Astrocyte of the hippocampus (primary cell): Measurements from ENCODE around the gene CNNM3.

Experiments
- DNase-seq: peaks from one replicate; pipeline ENCODE4 v3.0.0; 2011; ENCODE audit warnings: low read depth, low spot score

Gene CNNM3

DNA sequence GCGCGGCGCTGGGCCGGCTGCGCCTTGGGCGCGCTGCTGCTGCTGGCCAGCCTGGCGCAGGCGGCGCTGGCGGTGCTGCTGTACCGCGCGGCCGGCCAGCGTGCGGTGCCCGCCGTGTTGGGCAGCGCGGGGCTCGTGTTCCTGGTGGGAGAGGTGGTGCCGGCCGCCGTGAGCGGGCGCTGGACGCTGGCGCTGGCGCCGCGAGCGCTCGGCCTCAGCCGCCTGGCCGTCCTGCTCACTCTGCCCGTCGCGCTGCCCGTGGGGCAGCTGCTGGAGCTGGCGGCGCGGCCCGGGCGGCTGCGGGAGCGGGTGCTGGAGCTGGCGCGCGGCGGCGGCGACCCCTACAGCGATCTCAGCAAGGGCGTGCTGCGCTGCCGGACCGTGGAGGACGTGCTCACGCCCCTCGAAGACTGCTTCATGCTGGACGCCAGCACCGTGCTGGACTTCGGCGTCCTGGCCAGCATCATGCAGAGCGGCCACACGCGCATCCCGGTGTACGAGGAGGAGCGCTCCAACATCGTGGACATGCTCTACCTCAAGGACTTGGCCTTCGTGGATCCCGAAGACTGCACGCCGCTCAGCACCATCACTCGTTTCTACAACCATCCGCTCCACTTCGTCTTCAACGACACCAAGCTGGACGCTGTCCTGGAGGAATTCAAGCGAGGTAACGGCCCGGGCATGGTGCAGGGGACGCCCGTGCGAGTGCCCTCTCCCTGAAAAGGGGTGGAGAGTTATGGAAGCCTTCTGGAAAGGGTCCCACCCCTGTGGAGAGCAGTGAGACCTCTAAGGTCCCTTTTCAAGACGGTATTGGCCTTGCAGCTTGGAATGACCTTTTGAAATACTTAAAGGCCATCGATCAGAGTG is 1.0 kb downstream of the CNNM3 start:
- no peak for DNase-seq

DNA sequence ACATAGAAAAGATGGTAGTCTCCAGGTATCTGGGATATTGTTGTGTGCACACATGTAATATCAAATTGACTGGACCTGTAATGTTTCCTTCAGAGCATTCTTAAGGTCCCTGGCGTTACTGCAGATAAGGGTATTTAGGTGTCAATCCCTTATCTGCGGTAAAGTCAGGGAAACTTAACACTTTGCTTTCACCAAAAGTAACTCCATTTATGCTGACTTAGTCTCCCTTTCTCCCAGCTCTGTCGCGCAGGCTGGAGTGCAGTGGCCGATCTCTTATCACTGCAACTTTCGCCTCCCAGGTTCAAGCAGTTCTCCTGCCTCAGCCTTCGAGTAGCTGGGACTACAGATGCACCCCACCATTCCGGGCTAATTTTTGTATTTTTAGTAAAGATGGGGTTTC is 1.8 kb downstream of the CNNM3 start:
- no peak for DNase-seq

DNA sequence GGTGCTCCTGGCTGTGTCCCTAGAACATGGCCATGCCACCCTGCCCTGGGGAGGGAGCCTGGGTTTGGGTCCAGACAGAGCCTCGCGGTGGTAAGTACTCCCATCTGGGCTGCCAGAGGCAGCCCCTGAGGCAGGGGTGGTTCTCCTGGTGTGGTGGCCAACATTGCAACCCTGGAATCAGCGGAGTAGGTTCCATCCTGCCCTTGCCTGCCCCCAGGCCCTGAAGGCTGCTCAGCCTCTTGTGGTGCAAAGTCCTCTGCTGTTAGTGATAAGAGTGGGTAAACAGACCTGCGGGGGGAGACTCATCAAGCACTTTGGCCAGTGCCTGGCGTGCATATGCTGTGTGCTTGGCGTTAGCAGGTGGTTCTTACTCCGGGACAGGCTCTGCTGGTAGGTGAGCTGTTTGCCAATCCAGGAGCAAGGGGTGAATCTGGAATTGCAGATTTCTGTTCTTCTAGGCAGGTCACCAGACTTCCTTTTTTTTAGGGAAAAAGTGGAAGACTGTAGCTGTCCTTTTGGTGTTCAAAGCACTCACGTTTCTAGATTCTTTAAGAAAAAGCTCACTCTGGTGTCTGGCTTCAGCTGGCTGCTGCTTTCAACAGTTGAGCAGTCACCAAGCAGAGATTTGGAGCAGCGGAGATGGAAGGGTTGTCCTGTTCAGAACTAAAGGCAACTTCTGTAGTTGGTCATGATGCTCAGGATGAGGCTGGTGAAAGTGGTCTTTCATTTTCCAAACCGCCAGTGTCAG is 3.2 kb downstream of the CNNM3 start:
- DNase-seq, result no peak

DNA sequence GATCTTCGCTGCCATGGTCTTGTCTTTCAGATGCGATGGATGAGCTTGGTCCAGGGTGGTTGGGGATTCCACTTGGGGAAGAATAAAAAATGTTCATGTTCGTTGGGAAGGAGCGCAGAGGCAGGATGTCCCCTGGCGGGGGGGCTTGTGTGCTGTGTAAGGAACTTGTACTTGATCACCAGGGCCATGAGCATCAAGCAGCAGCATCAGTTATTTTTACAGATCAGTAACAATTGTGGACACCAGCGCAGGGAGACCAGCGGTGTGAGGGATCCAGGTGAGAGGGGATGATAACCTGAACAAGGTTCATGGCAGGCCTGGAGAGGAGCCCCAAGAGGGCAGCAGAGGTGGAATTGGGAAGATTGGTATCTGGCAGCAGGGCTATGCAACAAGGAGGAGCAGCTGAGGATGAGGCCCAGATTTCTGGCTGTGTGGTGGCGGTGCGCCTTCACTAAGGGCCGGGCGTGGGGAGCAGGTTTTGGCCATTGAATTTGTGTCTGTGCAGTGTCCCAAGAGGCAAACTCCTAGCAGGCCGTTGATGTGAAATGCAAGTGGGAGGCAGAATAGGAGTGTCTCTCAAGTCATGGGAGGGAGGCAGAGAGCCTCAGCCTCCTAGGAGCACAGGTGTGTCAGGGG is 3.9 kb downstream of the CNNM3 start:
- DNase-seq, result no peak

DNA sequence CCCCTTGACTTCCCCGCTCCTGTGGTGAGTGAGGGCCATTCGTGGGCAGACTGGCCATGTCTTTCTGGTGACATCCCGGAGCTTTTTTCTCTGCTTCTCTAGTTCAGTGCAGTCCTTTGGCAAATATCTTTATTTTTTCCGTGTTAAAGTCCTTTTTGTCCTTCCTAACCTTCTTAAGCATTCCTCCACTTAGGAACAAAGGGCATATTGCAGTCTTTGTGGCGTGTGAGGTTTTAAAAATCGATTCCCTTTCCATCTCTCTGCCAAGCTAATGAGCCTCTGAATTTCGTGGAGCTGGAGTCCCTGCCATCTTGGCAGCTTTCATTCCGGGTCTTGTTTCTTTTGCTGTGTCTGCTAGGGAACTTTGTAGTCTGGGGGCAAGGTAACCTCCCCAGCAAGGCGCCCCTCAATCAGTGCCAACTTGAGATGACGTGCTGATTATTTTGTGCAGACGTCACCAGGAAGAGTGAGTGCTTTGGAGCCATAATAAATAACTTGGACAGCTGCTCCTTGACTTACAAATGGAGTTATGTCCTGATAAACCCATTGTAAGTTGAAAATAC is 5.1 kb downstream of the CNNM3 start:
- DNase-seq, result peak; percentile 15

DNA sequence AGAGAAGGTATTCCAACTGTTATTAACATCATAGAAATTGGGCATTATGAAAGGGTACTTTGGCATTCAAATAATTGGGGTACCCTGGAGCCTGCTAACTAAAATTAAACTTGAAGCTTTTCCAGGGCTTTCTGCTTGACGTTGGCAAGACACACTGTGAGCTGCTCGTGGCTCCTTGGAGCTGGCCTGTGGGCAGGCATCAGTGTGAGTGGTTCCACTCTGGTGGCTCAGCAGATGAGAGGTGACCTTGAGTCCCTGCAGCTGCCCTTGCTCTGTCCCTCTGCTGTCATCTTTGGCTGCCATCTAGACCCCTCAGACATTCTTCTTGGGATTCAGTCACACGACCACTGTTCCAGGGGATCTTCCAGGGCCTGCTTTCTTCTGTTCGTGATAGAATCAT is 6.7 kb downstream of the CNNM3 start:
- no peak for DNase-seq

DNA sequence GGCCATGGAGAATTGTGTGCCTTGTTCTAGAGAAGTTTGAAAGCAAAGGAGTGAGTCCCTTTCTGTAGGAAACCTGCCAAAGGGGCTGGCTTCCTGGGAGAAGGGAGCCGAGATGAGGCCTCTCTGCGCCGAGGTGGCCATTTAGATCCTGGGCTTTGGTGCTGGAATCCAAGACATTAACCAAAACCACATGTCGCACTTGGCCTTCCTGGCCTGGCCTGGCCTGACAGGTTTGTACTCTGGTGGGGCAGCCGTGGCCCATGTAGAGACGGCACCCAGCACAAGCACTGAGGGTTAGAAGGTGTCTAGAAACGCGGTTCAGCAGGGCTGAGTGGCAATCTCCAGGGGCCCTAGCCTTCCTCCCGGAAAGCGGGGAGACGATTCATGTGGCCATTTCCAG is 7.1 kb downstream of the CNNM3 start:
- no peak for DNase-seq

DNA sequence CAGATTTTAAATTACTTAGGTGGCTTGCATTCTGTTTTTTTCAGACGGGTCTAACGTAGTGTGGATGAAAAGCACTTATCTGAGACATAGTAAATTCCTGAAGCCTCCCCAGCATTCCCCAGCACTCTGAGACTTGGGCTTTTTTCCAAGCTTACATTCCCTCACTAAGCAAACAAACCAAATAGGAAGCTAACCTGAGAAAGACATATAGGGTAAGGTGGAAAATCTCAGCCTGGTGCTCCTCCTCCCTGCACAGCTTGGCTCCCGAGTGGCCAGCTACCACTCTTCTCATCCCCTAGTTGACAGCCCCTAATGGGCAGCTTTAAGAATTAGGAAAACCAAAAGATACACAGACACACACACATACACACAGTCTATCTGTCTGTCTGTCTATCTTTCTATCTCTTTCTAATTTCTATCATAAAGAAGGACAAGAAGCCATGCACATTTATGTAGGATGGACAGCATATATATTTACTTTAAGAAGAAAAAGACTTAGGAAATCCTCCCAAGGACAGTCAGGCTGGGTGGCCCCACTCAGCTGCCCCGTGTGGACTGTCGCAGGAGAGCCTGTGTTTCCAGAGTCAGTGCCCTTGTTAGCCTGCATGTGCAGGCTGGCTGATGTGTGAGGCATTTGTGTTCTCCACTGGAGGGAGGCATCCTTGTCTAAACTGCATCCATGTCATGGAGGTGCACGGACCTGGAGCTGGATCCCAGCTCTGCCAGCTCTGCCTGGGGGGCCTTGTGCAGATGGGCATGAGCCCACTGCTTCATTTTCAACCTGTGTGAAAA is 8.2 kb downstream of the CNNM3 start:
- DNase-seq, result peak; percentile 86

DNA sequence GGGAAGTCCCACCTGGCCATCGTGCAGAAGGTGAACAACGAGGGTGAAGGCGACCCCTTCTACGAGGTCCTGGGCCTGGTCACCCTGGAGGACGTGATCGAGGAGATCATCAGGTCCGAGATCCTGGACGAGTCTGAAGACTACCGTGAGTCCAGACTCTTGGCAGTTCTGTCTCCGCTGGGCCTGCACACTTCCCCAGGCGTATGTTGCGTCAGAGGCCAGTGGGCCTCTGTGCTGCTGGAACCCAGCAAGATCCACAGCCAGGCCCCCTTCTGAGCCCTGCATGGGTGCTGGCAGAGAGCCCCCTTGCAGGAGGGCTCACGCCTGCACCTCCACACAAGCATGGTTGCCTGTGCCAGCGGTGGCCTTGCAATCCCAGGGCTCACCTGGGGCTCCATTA is 9.0 kb downstream of the CNNM3 start:
- DNase-seq, result no peak

DNA sequence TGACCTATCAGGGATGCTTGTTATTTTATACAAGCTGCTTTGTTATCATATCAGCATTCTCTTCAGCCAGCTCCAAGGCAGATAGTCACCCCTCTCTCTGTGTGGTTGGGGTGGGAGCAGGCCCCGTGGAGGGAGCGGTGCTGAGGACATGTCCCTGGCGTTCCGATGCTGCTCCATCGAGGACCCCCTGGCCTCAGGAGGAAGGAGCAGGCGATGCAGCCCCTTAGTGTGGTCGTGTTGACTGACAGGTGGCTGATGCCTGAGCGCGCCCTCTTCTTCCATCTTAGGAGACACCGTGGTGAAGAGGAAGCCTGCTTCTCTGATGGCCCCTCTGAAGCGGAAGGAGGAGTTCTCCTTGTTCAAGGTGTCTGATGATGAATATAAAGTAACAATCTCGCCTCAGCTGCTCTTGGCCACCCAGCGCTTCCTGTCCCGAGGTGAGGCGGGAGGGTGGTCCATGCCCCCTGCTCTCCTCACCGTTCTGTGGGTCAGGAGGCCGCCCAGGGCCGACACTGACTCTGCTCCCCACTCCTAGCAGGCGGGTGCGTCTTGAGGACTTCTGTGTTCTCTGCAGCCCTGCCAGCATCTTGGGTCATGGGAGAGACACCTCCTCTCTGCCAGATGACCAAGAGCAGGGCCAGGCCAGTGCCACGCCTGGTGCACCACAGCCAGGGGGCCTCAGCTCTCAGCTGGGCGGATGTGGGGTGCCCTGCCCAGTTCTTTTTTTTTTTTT is 10.6 kb downstream of the CNNM3 start:
- no peak for DNase-seq

DNA sequence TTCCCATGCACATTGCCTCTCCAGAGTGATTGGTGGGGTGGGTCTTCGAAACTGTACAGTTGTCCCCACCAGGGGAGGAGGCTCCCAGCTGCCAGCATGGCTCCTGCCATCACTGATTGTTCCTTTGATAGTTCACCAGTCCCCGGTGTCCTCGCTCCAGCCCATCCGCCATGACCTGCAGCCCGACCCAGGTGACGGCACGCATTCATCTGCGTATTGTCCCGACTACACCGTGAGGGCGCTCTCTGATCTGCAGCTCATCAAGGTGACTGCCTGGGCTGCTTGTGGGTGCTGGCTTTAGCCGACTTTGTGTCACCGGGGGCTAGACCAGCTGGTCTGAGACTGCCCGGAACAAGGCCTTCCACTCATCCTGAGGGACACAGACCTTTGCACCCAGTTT is 12.4 kb downstream of the CNNM3 start:
- DNase-seq, result no peak

DNA sequence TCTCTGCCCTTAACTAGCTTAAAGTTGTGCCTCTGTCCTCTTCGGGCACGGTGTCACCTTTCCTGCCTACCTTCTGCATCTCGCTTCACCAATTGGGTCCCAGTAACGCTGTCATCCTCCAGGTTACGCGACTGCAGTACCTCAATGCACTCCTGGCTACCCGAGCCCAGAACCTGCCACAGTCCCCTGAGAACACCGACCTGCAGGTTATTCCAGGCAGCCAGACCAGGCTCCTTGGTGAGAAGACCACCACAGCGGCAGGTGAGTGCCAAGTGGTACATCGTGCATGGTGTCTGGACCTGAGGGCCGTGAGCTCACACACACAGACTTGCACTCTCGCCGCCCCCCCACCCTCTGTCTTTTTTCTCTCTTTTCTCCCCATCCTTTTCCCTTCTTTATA is 12.8 kb downstream of the CNNM3 start:
- DNase-seq, result no peak

DNA sequence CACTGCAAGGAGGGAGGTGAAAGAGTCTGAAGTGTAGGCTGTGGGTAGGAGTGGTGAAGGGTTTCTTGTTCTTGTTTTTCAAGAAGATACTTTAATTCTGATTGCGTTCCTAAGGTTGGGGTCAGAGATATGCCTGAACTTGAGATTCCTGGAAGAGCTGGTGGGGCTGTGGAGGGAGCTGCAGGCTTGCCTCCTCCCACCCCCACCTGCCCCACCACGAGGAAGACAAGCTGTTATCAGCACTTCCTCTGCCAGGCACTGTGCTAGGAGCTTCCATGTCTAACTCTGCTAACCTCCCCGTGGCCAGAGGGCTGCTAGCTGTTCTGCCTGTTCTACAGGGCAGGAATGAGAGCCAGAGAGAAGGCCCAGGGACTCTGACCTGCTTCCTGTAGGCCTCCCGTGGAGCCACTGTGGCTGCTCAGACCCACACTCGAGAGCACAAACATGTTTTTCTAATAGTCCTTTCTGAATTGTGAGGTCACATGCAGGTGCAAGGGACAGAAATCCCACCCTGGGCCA is 14.0 kb downstream of the CNNM3 start:
- DNase-seq, result no peak

DNA sequence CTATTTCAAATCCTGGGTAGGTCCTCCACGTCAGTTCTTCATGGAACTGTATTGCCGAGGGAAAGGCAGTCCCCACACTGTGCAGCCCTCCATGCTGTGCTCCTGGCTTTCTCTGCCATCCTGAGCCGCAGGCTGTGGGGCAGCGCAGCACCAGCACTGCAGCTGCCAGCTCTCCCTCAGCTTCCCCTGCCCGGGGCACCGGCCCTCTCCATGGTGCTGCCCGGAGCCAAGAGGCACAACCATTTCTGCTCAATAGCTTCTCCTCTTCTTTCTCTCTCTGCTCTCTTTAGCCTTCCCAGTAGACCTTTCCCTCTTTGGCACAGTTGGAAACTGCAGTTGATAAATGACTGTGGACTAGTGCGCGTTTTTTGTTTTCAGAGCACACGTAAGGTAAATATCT is 15.6 kb downstream of the CNNM3 start:
- peak; percentile 59 for DNase-seq

DNA sequence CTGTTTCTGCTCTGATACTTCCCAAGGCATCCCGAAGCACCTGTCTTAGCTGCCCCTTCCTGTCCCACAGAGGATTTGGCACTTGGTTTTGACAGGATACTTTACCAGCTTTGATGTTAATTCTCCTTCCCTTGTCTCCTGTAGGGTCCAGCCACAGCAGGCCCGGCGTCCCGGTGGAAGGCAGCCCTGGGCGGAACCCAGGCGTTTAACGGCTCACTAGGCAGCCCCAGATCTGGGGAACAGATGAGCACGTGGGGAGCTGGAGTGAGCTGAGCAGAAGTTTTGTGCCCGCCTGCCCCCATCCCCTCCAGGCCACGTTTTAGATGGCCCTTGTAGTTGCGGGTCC is 16.3 kb downstream of the CNNM3 start:
- no peak for DNase-seq

DNA sequence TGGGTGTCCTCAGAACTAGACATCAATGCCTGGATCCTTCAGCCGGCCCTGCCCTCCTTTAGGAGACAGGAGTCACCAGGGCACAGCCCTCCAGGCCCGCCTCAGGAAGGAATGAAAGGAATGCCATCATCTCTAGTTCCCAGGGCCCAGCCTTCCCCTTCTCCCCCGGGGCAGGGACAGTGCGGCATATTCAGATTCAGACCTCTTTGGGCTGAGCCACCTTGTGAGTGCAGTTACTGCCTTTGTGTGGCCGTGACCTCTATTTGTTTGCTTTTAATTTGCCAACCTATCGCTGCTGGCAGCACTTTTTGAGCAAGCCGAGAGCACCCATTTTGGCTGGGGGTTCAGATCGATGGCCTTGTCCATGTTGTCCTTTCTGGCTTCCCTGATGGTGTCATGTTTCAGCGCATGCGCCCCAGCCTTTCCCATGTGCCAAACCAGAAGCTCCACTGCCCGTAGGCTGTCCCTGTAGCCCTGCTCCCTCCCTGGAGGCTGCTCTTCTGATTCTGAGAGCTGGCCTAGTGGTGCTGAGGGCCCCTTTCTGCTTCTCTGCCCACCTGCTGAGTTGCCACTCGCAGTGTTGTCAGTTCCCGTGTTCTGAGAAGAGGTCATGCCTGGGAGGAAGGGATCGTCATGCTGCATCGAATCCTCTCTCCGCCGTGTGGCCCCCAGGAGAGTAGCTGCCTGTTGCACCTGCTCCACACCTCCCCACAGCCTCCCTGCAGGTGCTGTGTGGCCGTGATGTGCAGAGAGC is 16.9 kb downstream of the CNNM3 start:
- DNase-seq, result peak; percentile 74

DNA sequence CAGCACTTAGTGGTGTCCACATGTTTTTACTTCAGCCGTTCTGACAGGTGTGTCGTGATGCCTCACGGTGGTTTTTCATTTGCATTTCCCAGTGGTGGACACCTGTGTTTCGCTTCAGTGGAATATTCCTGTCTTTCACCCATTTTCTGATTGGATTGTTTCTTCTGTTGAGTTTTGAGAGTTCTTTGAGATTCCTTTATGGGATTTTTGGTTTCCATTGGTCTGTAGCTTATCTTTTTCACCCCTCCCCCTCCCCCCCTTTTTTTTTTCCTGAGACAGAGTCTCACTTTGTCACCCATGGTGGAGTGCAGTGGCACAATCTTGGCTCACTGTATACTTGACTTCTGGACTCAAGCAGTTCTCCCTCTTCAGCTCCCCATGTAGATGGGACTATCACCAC is 19.8 kb downstream of the CNNM3 start:
- DNase-seq, result no peak

DNA sequence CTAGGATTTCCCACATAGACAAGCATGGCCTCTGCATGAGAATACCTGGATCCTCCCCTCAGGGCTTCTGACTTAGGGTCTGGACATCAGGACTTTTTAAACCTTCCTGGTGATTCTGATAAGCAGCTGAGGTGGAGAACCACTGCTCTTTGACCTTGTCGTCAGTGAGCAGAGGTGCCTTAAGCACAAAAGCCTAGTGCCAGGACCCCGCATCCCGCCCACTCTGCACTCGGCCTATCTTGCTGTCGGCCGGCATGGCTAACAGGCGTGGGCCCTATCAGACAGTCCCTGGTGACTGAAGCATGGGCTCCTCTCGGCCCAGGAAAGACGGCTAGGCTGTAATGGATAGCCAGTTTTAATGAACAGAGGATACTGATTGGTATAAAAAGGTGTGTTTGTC is 21.5 kb downstream of the CNNM3 start:
- no peak for DNase-seq

DNA sequence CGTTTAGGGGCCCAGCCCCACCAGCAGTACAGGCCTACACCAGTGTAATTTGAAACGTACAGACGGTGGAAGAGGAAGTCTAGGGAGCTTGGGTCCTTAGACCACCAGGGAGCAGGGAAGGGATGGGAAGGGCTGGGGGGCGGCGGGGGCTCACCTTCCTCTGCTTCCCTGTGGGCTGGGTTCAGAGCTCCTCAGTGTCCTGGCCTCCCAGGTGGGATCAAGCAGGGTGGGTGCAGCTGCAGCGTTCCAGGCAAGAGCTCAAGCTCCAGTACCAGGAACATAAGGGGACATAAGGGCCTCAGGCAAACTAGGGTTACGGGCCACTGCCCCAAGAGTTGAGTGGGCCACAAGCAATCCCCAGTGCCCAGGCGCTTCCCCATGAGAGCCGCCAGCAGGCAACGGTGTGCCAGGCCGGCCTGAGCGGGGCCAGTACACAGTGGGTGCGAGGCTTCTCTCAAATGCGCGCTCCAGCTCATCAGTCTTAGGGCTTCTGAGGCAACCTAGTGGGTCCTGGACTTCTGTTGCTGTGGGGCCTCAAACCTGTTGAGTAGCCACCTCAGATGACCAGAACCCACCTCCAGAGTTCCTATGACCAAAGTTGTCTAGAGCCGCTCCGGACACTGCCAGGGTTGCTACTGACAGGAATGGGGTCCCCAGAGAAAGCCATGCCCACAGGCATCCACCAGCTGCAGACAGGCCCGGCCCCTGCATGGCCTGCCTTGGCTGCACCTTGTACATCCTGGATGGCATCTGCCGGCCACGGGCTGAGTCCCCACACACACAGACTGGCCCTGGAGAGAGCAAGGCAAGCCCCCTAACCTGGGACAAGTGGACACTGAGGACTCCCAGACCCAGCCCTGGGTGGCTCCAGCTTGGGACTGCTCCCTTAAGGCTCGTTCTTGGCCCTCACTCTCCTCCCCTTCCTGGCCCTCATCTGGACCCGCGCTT is 22.6 kb downstream of the CNNM3 start:
- DNase-seq, result no peak
